Measurements from ENCODE around the gene DLGAP4. TPM values are rescaled to one million over a fixed set of nuclear protein-coding genes. Genes with fewer than 3 reads are reported as not detected.

DLGAP4 gene
- total and polyA plus RNA-seq, 2 of the 8 experiments (the other 6 are each of a cell fraction or from before 2014, with no cell fraction given), result 41.2 to 57.2 TPM

DNA sequence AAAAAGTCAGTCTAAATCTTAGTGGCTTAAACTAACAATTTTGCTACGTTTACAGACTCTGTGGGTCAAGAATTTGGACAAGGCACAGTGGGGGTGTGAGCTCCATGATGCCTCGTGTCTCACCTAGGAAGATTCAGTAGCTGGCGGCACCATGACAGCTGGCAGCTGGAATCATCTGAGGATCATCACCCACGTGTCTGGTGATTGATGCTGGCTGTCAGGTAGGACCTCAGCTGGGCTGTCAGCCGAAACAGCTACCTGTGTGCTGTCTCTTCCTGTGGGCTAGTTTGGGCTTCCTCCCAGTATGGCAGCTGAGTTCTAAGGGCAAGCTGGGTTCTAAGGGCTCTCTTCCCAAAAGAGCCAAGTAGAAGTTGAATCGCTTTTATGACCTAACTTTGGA, 26.4 kb upstream of the DLGAP4 start:
- H2BK20ac ChIP-seq (ENCODE audit: low read length), result no peak overlapping the region
- H4K5ac ChIP-seq (ENCODE audit: insufficient read length, low read depth, low read length), result no peak overlapping the region
- no peaks in the 10 kb centered on the region for H3K27me3 ChIP-seq (replicated peaks in 1 of 4; ENCODE audit: control insufficient read depth in 3 of 4, extremely low read depth in 1 of 4, insufficient read depth in 3 of 4, low read length in 3 of 4)
- H2AK5ac ChIP-seq (ENCODE audit: low read depth, low read length), result no peak overlapping the region
- FAIRE-seq (no peak), DNase-seq (ENCODE audit: low read depth in 1 of 2, low spot score in 2 of 2) (peak in 1 of 2 experiments; percentile 24)
- H4K8ac ChIP-seq (ENCODE audit: extremely low read depth, insufficient read depth, low read length), result no peak overlapping the region
- no peak overlapping the region for H2BK12ac ChIP-seq (ENCODE audit: low read depth, low read length)
- H3K56ac ChIP-seq (replicated peaks; ENCODE audit: insufficient read length, low read depth, low read length), result no peak overlapping the region
- no peaks in the 10 kb centered on the region for H3K4me1 ChIP-seq (replicated peaks in 1 of 4; ENCODE audit: control insufficient read depth in 3 of 4, insufficient read depth in 4 of 4, low read length in 3 of 4)
- no peak overlapping the region for H3K4me3 ChIP-seq (ENCODE audit: extremely low read depth in 1 of 4, insufficient read depth in 2 of 4, low read depth in 3 of 4, low read length in 4 of 4)
- no peak overlapping the region for H3K23ac ChIP-seq (ENCODE audit: insufficient read length)
- WGBS, 2 experiments (ENCODE audit: extremely low coverage in 1 of 2, insufficient coverage in 1 of 2, insufficient read length in 1 of 2, insufficient replicate concordance in 2 of 2, low coverage in 1 of 2, low lambda C conversion rate in 2 of 2, missing lambda C conversion rate in 1 of 2), result 87% methylated on average over 6 of the region's 6 CpGs; no CpG with 5 or more reads in 1 of the 2 experiments
- H3K4ac ChIP-seq (replicated peaks; ENCODE audit: insufficient read length, low read depth, low read length), result no peak overlapping the region
- no peak for TF ChIP-seq BRCA1 (IDR thresholded peaks at IDR 0.05; ENCODE audit: low read depth, low read length)
- no peak for TF ChIP-seq JUND (IDR thresholded peaks at IDR 0.05; ENCODE audit: low read length)
- POLR2A ChIA-PET (ENCODE audit: partially characterized antibody), result interaction anchor here (0.6 kb wide), 1 partner anchor 295 kb away, joined by 7 read pairs; no protein-coding TSS in a partner anchor
- no peak overlapping the region for H3K4me2 ChIP-seq (ENCODE audit: insufficient read depth in 1 of 2, low read depth in 2 of 2, low read length in 2 of 2)
- no peak overlapping the region for H2BK120ac ChIP-seq (replicated peaks; ENCODE audit: low read depth, low read length)
- H3K23me2 ChIP-seq (ENCODE audit: low read depth, low read length), result peaks cover 4% of the 10 kb centered on the region; the same call in 1 of the 2 replicates
- H3K9me3 ChIP-seq (ENCODE audit: insufficient read depth in 2 of 2, low read depth in 1 of 2, low read length in 1 of 2), result no peaks in the 10 kb centered on the region
- no peaks in the 10 kb centered on the region for H3K36me3 ChIP-seq (ENCODE audit: control insufficient read depth in 2 of 4, insufficient read depth in 4 of 4, low read length in 3 of 4)
- no peak overlapping the region for H3K14ac ChIP-seq (ENCODE audit: insufficient read length)
- no peaks in the 10 kb centered on the region for H3K79me2 ChIP-seq (ENCODE audit: control insufficient read depth in 1 of 2, insufficient read depth in 2 of 2, low read length in 2 of 2)
- H2BK15ac ChIP-seq (ENCODE audit: low read length), result no peak overlapping the region
- no peak overlapping the region for H3K9ac ChIP-seq (replicated peaks in 1 of 4; ENCODE audit: extremely low read depth in 1 of 4, low read depth in 3 of 4, low read length in 3 of 4)
- no peak overlapping the region for H4K91ac ChIP-seq (replicated peaks; ENCODE audit: insufficient read length, low read length)
- H3K79me1 ChIP-seq (ENCODE audit: low read depth, low read length), result no peaks in the 10 kb centered on the region
- no peak overlapping the region for H2BK5ac ChIP-seq (ENCODE audit: low read depth, low read length)
- H3K27ac ChIP-seq (ENCODE audit: low read depth, low read length), result no peak overlapping the region
- no peak overlapping the region for H3K18ac ChIP-seq (ENCODE audit: extremely low read depth, low read length)
- CTCF ChIA-PET (ENCODE audit: partially characterized antibody), result interaction anchor here (0.6 to 2.4 kb wide), 8 partner anchors 11 to 1794 kb away, joined by 3 to 10 read pairs (median 6); no protein-coding TSS in a partner anchor
- no peak overlapping the region for H2AFZ ChIP-seq (ENCODE audit: low read length)
- H4K20me1 ChIP-seq (replicated peaks in 1 of 2; ENCODE audit: control insufficient read depth in 1 of 2, insufficient read depth in 2 of 2, low read length in 2 of 2), result peaks cover 0 to 5% of the 10 kb centered on the region in 2 experiments

Data from H1 (cell line).